ENCODE results near the gene ZNF496.

DNA sequence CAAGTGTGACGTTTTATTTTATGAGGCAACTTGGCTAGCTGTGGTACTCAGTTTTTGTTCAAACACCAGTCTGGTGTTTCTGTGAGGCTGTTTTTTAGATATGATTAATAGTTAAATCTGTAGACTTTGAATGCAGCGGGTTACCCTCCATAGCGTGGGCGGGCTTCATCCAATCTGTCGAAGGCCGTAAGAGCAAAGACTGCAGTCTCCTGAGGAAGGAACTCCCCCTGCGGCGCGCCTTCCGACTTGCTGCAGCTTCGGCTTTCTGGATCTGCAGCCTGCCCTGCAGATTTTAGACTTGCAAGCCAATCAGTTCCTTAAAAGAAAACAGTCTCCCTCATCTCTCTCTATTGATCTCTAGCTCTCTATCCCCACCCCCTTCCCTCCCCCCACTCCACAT is 4.2 kb upstream of the ZNF496 start:
- TF ChIP-seq CTCF (IDR thresholded peaks at IDR 0.05) (no peak), POLR2A (IDR thresholded peaks at IDR 0.05) (no peak)
